NCI-H345 (cell line): ENCODE results near the gene HS3ST2.
"Not testable (repeated sequence)": the region's sequence is repeated elsewhere in the genome, so short reads cannot be mapped to it uniquely, and the experiment has no call there.

Source experiments
- DNase-seq: peaks from one replicate; lab custom pipeline; 2025; lab: John Stamatoyannopoulos, UW

Gene HS3ST2

GRCh38 chr16:22878955-22879354 lies 65.0 kb downstream of the HS3ST2 start:
- DNase-seq = no peak

GRCh38 chr16:22879466-22879865 lies 65.5 kb downstream of the HS3ST2 start:
- DNase-seq = no peak

GRCh38 chr16:22882981-22883380 lies 69.0 kb downstream of the HS3ST2 start:
- DNase-seq = no peak

GRCh38 chr16:22885951-22886350 lies 72.0 kb downstream of the HS3ST2 start:
- no peak for DNase-seq

- no peak for DNase-seq
These were observed 73.0 kb downstream of the HS3ST2 start for GRCh38 chr16:22886927-22887326.

- DNase-seq = no peak
These were observed 73.5 kb downstream of the HS3ST2 start for GRCh38 chr16:22887445-22887844.

GRCh38 chr16:22888791-22889190 lies 74.8 kb downstream of the HS3ST2 start:
- no peak for DNase-seq

- DNase-seq = peak; percentile 24
These were observed 77.0 kb downstream of the HS3ST2 start for GRCh38 chr16:22890976-22891375.

GRCh38 chr16:22897184-22897583 lies 83.2 kb downstream of the HS3ST2 start:
- DNase-seq = no peak

GRCh38 chr16:22898131-22898530 lies 84.2 kb downstream of the HS3ST2 start:
- no peak for DNase-seq

- peak; percentile 69 for DNase-seq
These were observed 84.9 kb downstream of the HS3ST2 start for GRCh38 chr16:22898874-22899348.

- not testable (repeated sequence) for DNase-seq
These were observed 85.6 kb downstream of the HS3ST2 start for GRCh38 chr16:22899567-22899966.

- no peak for DNase-seq
These were observed 86.9 kb downstream of the HS3ST2 start for GRCh38 chr16:22900863-22901262.

GRCh38 chr16:22901563-22901962 lies 87.6 kb downstream of the HS3ST2 start:
- no peak for DNase-seq

GRCh38 chr16:22903716-22904115 lies 89.8 kb downstream of the HS3ST2 start:
- DNase-seq = no peak

- no peak for DNase-seq
These were observed 98.7 kb downstream of the HS3ST2 start for GRCh38 chr16:22912654-22913053.

- DNase-seq = no peak
These were observed 101.0 kb downstream of the HS3ST2 start for GRCh38 chr16:22915003-22915402.

GRCh38 chr16:22923491-22923890 lies 109.5 kb downstream of the HS3ST2 start:
- DNase-seq = no peak

GRCh38 chr16:22924492-22924891 lies 110.5 kb downstream of the HS3ST2 start:
- DNase-seq = no peak

- no peak for DNase-seq
These were observed 112.3 kb downstream of the HS3ST2 start for GRCh38 chr16:22926105-22926751.

- no peak for DNase-seq
These were observed 113.3 kb downstream of the HS3ST2 start for GRCh38 chr16:22927306-22927705.

- no peak for DNase-seq
These were observed 115.0 kb downstream of the HS3ST2 start for GRCh38 chr16:22928882-22929435.

- no peak for DNase-seq
These were observed 115.5 kb downstream of the HS3ST2 start for GRCh38 chr16:22929461-22929860.
